HuH-7.5 (cell line): Measurements from ENCODE around the gene DNAH17.

ENCODE experiments used
- DNase-seq: peaks from one replicate; pipeline ENCODE4 v3.0.0; 2011; ENCODE audit warnings: low spot score

DNAH17 gene

DNA sequence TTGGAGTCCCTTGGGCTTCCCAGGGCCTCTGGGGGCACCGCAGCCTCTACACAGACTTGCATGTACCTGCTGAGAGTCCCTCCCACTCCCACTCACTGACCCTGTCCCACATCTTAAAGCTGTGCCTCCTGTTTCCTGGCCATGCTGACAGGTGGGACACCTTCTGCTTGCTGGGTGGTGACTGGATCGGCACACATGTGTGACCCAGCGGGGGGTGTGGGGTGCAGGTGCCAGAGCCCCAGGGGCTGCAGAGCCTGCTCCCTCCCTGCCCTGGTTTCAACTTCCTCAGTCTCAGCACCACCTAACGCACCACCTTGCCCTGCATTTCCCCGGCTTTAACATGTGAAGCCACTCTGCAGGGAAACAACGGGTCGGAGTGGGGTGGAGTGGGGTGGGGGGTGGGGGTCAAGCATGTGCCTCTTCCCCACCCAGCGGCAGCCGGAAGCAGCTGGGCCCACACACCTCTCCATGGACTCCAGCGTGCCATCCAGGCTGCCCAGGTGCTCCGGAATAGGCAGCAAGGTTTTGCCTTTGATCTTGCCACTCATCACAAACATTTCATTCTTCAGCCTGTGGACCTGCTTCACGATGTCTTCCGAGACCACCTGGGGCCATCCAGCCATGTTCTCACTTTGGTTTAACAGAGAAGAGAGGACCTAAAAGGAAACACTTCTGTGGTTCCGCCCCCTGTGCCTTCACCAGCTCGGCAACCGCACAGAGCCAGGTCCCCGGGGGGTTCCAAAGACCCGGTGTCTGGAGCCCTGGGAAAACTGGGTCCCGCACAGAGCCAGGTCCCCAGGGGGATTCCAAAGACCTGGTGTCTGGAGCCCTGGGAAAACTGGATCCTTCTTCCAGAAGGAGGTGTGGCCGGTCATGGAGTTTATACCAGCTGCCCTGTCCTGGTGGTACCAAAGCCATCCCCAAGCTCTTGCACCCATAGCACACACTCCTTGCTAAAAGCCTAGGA lies 4.7 kb downstream of the DNAH17 start:
- no peak for DNase-seq

DNA sequence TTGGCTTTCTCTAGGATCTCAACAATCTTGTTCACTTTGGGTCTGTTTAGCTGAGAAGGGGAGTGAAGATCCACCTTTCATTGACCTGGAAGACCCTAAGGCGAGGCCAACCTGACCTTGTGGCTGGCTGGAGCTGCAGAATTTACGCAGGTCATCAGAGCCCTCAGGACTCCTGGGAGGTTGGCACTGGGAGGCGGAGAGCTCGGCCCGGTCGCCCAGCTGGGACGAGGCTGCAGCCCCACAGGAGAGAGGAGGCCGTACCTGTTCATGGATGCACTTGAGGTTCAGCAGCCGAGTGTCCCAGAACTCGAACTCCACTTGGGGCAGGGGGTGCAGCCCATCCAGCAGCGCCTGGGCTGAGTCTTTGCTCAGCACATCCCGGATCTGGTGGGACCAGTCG lies 5.9 kb downstream of the DNAH17 start:
- DNase-seq = no peak

DNA sequence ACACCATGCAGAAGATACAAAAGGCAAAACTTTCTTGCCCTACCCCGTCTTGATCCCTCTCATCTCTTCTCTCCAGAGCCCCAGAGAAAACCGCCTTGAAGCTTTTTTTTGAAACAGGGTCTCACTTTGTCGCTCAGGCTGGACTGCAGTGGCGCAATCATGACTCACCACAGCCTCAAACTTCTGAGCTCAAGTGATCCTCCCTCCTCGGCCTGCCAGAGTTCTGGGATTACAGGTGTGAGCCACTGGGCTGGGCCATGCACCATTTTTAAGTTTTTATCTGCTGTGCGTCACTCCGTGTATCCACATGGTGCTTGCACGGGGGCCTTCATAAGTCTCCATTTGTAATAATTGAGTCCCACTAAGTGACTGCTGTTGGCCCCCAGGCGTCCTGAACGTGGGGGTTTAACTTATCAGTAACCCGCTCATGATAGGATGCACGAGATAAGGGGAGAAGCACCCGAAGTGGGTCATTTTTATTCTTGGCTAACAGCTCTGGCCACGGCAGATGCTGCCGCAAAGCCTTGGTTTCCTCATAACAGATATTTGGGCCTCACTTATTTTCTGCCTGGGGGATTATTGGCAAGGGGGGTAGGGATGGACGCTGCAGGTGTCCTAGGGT lies 8.6 kb downstream of the DNAH17 start:
- no peak for DNase-seq

DNA sequence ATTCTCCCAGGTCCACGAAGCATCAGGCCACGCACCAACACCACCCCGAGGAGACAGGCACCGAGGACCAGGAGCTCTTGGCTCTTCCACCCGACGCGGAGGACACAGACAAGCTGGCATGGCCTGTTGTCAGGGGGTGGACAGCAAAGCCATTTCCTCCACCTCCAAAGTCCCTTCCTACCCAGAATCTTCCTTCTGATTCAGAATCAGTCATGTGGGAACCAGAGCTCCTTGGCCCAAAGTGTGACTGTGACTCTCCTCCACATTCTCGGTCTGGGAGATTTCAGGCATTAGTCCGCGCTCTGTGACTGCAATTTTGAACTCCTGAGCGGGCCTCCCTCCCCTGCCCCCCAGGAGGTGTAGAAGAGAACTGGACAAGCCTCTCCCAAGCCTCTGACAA lies 9.2 kb downstream of the DNAH17 start:
- DNase-seq = no peak

DNA sequence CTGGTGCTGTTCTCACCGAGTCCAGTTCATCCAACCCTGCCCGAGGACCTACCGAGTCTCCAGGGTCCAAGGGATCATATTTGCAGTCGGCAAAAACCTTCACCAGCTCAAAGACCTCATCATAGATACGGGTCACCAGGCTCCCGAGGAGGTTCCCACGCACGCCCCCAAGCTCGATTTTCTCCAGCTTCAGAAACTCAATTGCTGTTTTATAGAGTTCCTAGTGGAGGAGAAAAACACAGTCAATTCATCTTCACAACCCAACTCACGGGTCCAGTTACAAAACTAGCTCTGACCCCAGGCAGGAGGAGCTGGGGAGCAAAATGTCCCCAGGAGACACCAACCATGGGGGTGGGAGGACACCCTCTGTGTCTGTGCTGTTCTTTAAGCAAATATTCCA lies 10.2 kb downstream of the DNAH17 start:
- DNase-seq = no peak

DNA sequence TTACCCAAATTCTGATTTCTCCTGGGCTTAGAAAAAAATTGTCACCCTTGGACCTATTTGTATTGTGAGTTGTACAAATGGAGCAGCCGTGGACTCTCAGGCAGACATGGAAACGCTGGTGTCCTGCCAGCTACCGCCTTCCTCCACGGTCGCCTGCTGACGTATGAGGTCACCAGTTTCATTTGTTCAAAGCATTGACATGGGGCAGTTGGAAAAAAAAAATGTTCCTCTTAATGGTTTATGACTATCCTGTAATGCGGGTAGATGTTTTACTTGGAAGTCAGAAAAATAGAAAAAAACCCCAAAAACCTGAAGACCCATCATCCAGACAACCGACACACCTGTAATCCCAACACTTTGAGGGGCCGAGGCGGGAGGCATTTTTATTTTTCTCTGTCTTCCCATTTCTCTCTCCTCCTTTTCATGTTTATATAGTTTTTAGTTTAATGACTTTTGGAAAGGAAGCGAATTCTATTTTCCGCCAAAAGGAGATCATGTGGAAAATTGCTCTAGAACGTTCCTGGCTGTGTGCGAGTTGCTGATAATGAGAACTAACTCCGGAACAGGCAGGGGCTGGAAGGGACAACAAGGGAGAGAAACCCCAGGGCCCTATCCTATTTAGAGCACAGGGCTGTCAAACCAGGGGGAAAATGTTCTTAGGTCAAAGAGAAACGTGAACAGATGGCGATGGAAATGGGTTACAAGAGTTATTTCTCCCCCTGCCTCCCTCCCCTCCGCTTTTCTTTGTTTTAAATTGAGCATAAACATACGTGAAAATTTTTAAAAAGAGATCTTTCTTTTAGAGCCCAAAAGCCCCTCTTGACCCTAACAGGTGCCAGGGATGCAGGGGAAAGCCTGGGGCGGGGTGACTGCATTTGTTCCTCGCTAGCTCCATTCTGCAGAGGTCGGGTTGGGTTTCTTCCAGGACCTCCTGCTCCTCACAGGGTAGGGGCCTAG lies 13.7 kb downstream of the DNAH17 start:
- DNase-seq = no peak

- no peak for DNase-seq
Measured at GRCh38 chr17:78562734-78563133, 14.5 kb downstream of the DNAH17 start.

GRCh38 chr17:78561166-78561565 lies 16.0 kb downstream of the DNAH17 start:
- no peak for DNase-seq

- DNase-seq = no peak
Measured at GRCh38 chr17:78560731-78561130, 16.5 kb downstream of the DNAH17 start.

DNA sequence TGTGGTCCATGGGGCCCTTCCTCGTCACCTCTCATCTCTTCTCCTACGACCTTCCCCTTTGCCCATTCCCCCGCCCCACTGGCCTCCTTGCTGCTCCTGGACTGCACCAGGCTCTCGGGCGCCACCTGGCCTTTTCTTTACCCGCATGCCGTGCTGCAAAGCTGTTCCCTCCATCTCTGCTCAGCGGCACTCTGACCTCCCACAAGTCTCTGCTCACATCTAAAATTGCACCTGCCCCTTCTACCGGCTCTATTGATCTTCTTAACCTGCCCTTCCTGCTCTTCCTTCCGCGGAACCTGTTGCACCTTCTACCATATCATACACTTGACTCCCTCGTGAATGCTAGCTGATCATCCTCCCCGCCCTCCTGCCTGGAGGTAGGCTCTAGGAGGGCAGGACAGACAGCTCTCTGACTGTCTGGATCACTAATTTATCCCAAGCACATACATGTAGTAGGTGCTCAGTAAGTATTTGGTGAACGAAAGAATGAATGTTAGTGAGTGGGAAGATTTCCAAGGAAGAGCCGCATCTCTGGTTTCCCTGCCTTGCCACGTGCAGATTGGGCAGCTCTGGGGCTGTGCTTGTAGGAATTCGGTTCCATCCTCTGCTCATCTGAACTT lies 17.3 kb downstream of the DNAH17 start:
- no peak for DNase-seq

GRCh38 chr17:78558989-78559388 lies 18.2 kb downstream of the DNAH17 start:
- no peak for DNase-seq

DNA sequence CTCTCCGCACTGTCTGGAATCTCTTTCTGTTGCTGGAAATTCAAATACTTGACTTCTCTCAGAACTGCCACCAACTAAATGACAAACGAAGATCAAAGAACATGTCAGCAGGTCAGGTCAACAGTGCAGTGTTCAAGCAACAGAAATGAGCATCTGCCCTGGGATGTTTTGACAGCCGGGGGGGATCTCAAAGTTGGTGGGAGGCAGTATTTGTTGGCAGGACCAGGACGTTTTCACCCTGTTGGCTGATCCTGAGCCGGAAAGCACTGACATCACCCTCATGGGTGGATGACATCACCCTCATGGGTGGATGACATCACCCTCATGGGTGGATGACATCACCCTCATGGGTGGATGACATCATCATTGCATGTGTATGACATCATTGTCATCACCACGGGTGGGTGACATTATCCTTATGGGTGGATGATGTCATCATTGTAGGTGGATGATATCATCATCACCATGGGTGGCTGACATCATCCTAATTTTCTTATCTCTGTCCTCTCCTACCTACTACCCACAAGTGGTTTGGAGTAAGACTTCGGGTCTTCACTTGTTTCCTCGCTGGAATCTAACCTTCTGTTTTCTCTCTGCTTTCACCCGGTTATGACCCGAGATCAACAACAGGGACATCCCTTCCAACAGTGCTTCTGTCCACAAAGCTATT lies 18.9 kb downstream of the DNAH17 start:
- DNase-seq = no peak

DNA sequence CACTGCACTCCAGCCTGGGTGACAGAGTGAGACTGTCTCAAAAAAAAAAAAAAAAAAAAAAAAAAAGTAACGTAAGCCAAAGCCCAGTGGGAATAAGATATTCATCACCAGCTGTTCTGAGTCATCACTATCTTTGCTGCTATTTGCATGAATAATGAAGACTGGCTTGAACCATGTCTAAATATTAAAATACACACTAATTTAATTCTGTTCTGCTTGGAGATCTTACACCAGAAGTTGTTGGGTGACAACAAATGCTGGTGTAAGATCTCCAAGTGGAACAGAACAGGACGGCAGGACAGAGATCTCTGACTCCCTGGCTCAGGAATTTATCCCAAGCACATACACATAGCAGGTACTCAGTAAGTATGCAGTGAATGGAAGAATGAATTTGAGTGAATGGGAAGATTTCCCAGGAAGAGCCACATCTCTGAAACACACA lies 19.6 kb downstream of the DNAH17 start:
- no peak for DNase-seq

GRCh38 chr17:78556812-78557211 lies 20.4 kb downstream of the DNAH17 start:
- no peak for DNase-seq

GRCh38 chr17:78555746-78556401 lies 21.3 kb downstream of the DNAH17 start:
- no peak for DNase-seq

GRCh38 chr17:78550464-78550863 lies 26.7 kb downstream of the DNAH17 start:
- DNase-seq = no peak

- no peak for DNase-seq
Measured at GRCh38 chr17:78548725-78549124, 28.5 kb downstream of the DNAH17 start.

- DNase-seq = no peak
Measured at GRCh38 chr17:78547035-78547434, 30.2 kb downstream of the DNAH17 start.

DNA sequence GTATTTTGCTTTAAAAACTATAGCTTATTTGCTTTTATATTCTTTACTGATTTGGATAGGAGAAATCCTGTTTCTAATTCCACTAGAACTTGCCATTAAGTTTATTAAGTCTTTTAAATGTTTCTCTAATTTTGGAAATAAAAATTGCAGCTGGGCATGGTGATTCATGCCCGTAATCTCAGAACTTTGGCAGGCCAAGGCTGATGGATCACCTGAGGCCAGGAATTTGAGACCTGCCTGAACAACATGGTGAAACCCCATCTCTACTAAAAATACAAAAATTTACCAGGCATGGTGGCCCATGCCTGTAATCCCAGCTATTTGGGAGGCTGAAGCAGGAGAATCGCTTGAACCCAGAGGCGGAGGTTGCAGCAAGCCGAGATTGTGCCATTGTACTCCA lies 30.7 kb downstream of the DNAH17 start:
- no peak for DNase-seq

- no peak for DNase-seq
Measured at GRCh38 chr17:78544881-78545755, 32.1 kb downstream of the DNAH17 start.
